GM23338 (cell line): ENCODE results near the gene SCLY. TPM values are rescaled to one million over a fixed set of nuclear protein-coding genes. Genes with fewer than 3 reads are reported as not detected.

Source experiments
- ATAC-seq: fragments of 200-7000 bp; cut with Tn5 transposase; 3 replicates; pipeline ENCODE4 v1.9.1; 2020
- DNase-seq: peaks from one replicate; pipeline ENCODE4 v3.0.0-alpha.2; 2015; ENCODE audit warnings: low spot score
- H2AFZ ChIP-seq: fragments of 200-600 bp; sonication (generic); 2 replicates; pipeline ENCODE4 v1.8.0; 2016; ENCODE audit warnings: antibody characterized with exemption, mild to moderate bottlenecking, moderate library complexity
- H3F3A ChIP-seq: fragments of 200-600 bp; sonication (generic); replicated peaks from 2 replicates; pipeline ENCODE4 v1.8.0; 2017; ENCODE audit warnings: antibody characterized with exemption, mixed run types, low read depth
- H3K27ac ChIP-seq: fragments of 200-600 bp; sonication (generic); 2 replicates; pipeline ENCODE4 v1.6.1; 2016; ENCODE audit warnings: low read depth
- H3K27me3 ChIP-seq: fragments of 200-600 bp; sonication (generic); 2 replicates; pipeline ENCODE4 v1.8.0; 2016; ENCODE audit warnings: mild to moderate bottlenecking, mixed run types, moderate library complexity; ENCODE audit not compliant: insufficient read depth
- H3K36me3 ChIP-seq: fragments of 200-600 bp; sonication (generic); 2 replicates; pipeline ENCODE4 v1.8.0; 2016; ENCODE audit warnings: mild to moderate bottlenecking; ENCODE audit not compliant: insufficient read depth
- H3K4me1 ChIP-seq: fragments of 200-600 bp; sonication (generic); 2 replicates; pipeline ENCODE4 v1.8.0; 2016; ENCODE audit warnings: mild to moderate bottlenecking, moderate library complexity; ENCODE audit not compliant: insufficient read depth
- H3K4me2 ChIP-seq: fragments of 200-600 bp; sonication (generic); 2 replicates; pipeline ENCODE4 v1.7.1; 2017; ENCODE audit warnings: mixed run types
- H3K4me3 ChIP-seq: fragments of 200-600 bp; sonication (generic); 2 replicates; pipeline ENCODE4 v1.6.1; 2016; ENCODE audit warnings: mixed run types
- H3K79me2 ChIP-seq: fragments of 200-600 bp; sonication (generic); replicated peaks from 2 replicates; pipeline ENCODE4 v1.8.0; 2017; ENCODE audit warnings: mild to moderate bottlenecking; ENCODE audit not compliant: insufficient read depth
- H3K9me2 ChIP-seq: fragments of 200-600 bp; sonication (generic); 2 replicates; pipeline ENCODE4 v1.8.0; 2017; ENCODE audit not compliant: insufficient read depth
- H4K20me1 ChIP-seq: fragments of 200-600 bp; sonication (generic); replicated peaks from 2 replicates; pipeline ENCODE4 v1.8.0; 2017; ENCODE audit warnings: mild to moderate bottlenecking; ENCODE audit not compliant: insufficient read depth
- H3K27ac Mint-ChIP-seq: 2 replicates; pipeline ENCODE4 v1.8.0; 2020; ENCODE audit warnings: inconsistent platforms, mild to moderate bottlenecking, moderate library complexity, mixed read lengths
- H3K27me3 Mint-ChIP-seq: 3 replicates; pipeline ENCODE4 v1.8.0; 2022; ENCODE audit warnings: low read depth, mild to moderate bottlenecking, moderate library complexity, mixed read lengths, inconsistent platforms; ENCODE audit not compliant: insufficient read depth, poor library complexity
- H3K36me3 Mint-ChIP-seq: 3 replicates; pipeline ENCODE4 v1.8.0; 2021; ENCODE audit warnings: low read depth, mild to moderate bottlenecking, inconsistent platforms, moderate library complexity, mixed read lengths
- H3K4me1 Mint-ChIP-seq: 3 replicates; pipeline ENCODE4 v1.8.0; 2020; ENCODE audit warnings: mild to moderate bottlenecking, inconsistent platforms, mixed read lengths
- H3K4me3 Mint-ChIP-seq: 3 replicates; pipeline ENCODE4 v1.8.0; 2021; ENCODE audit warnings: moderate library complexity, mild to moderate bottlenecking, inconsistent platforms, mixed read lengths
- H3K9me3 Mint-ChIP-seq: 3 replicates; pipeline ENCODE4 v1.8.0; 2020; ENCODE audit warnings: moderate library complexity, mild to moderate bottlenecking, inconsistent platforms, mixed read lengths
- STAT1 ChIP-seq: IDR thresholded peaks from one replicate; pipeline ENCODE4 v1.6.1; 2016; ENCODE audit warnings: antibody characterized with exemption; ENCODE audit not compliant: unreplicated experiment
- ZNF331 ChIP-seq: fragments of 250-450 bp; sonication (Bioruptor Pico); IDR thresholded peaks from 2 replicates; pipeline ENCODE4 v1.5.0; 2020; ENCODE audit warnings: low read depth, mild to moderate bottlenecking, moderate library complexity
- polyA plus RNA-seq: library from polyadenylated mRNA; unstranded; fragments of >200 nt; fragmentation: Nextera tagmentation; extraction: Ambion mirVana; gene quantifications from 2 replicates; pipeline ENCODE4 v1.2.1, GENCODE V29; 2016
- total RNA-seq: library from RNA; depleted of rRNA; stranded (reverse); fragments of >200 nt; shearing (Covaris generic); gene quantifications from 2 replicates; pipeline ENCODE4 v1.2.3, GENCODE V29; 2014
- TF ChIP-seq, protein P1 (sequence below): fragments of 250-450 bp; sonication (Bioruptor Pico); IDR thresholded peaks from 2 replicates; pipeline ENCODE4 v1.5.0; 2020; ENCODE audit warnings: mild to moderate bottlenecking, moderate library complexity
- TF ChIP-seq, protein P2 (sequence below): IDR thresholded peaks from 2 replicates; pipeline ENCODE4 v1.6.1; 2016; ENCODE audit warnings: antibody characterized with exemption
- TF ChIP-seq, protein P3 (sequence below), 2 experiments: fragments of 200-600 bp in 1 of 2; sonication (generic) in 1 of 2; conservative IDR thresholded peaks; 2 replicates each; pipeline versions ENCODE4 v1.5.1 to v1.6.1; 2016 to 2017; ENCODE audit warnings: antibody characterized with exemption in 2 of 2, low read depth in 2 of 2, mild to moderate bottlenecking in 2 of 2, moderate library complexity in 1 of 2

Gene SCLY
- total and polyA plus RNA-seq, 2 experiments from 2014 or later = 57.2 to 80.3 TPM

DNA sequence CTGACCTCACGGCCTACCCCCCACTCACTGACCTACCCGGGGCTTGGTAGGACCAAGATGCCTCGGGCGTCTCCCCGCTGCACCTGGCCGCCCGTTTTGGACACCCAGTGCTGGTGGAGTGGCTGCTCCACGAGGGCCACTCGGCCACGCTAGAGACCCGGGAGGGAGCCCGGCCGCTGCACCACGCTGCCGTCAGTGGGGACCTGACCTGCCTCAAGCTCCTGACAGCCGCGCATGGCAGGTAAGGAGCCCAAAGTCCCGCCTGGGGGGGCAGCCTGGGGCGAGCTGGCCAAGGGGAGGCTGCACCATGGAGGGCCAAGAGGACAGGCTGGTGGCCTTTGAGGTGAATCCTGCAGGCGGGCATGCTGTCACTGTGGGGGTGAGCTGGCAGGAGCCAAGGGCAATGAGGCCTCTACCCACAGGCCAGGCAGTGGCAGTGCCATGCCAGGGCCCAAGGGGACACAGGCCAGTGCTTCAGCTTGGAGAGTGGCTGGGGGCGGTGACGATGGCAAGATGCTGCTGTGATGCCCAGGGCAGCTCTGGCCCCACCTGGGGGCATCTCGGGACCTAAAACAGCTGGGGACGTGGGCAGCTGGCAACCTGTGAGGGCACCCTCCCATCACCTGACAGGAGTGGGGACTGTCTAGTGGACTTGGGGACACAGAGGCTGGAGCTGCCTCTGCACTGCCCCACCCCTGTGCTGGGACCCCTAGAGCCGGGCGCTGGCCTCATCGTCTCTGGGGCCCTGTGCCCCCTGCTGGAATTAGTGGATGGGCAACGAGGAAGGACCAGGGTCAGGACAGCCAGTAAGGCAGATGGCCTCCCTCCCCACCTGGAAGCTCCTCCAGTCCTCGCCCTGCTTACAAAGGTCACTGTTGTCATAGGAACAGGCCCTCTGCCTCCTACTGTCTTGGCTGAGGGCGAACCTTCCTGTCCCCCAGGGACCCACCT is 41.4 kb downstream of the SCLY start:
- Histone ChIP-seq H2AFZ (no peak overlapping the region), H4K20me1 (no peaks in the 10 kb centered on the region), H3K79me2 (no peaks in the 10 kb centered on the region), H3K27me3 (no peaks in the 10 kb centered on the region), H3K4me3 (no peak overlapping the region), H3K27ac (no peak overlapping the region), H3K36me3 (no peaks in the 10 kb centered on the region), H3K9me2 (no peaks in the 10 kb centered on the region), H3F3A (no peaks in the 10 kb centered on the region), H3K4me1 (peaks cover 6% of the 10 kb centered on the region), H3K4me2 (no peak overlapping the region)
- TF ChIP-seq, protein P1, sequence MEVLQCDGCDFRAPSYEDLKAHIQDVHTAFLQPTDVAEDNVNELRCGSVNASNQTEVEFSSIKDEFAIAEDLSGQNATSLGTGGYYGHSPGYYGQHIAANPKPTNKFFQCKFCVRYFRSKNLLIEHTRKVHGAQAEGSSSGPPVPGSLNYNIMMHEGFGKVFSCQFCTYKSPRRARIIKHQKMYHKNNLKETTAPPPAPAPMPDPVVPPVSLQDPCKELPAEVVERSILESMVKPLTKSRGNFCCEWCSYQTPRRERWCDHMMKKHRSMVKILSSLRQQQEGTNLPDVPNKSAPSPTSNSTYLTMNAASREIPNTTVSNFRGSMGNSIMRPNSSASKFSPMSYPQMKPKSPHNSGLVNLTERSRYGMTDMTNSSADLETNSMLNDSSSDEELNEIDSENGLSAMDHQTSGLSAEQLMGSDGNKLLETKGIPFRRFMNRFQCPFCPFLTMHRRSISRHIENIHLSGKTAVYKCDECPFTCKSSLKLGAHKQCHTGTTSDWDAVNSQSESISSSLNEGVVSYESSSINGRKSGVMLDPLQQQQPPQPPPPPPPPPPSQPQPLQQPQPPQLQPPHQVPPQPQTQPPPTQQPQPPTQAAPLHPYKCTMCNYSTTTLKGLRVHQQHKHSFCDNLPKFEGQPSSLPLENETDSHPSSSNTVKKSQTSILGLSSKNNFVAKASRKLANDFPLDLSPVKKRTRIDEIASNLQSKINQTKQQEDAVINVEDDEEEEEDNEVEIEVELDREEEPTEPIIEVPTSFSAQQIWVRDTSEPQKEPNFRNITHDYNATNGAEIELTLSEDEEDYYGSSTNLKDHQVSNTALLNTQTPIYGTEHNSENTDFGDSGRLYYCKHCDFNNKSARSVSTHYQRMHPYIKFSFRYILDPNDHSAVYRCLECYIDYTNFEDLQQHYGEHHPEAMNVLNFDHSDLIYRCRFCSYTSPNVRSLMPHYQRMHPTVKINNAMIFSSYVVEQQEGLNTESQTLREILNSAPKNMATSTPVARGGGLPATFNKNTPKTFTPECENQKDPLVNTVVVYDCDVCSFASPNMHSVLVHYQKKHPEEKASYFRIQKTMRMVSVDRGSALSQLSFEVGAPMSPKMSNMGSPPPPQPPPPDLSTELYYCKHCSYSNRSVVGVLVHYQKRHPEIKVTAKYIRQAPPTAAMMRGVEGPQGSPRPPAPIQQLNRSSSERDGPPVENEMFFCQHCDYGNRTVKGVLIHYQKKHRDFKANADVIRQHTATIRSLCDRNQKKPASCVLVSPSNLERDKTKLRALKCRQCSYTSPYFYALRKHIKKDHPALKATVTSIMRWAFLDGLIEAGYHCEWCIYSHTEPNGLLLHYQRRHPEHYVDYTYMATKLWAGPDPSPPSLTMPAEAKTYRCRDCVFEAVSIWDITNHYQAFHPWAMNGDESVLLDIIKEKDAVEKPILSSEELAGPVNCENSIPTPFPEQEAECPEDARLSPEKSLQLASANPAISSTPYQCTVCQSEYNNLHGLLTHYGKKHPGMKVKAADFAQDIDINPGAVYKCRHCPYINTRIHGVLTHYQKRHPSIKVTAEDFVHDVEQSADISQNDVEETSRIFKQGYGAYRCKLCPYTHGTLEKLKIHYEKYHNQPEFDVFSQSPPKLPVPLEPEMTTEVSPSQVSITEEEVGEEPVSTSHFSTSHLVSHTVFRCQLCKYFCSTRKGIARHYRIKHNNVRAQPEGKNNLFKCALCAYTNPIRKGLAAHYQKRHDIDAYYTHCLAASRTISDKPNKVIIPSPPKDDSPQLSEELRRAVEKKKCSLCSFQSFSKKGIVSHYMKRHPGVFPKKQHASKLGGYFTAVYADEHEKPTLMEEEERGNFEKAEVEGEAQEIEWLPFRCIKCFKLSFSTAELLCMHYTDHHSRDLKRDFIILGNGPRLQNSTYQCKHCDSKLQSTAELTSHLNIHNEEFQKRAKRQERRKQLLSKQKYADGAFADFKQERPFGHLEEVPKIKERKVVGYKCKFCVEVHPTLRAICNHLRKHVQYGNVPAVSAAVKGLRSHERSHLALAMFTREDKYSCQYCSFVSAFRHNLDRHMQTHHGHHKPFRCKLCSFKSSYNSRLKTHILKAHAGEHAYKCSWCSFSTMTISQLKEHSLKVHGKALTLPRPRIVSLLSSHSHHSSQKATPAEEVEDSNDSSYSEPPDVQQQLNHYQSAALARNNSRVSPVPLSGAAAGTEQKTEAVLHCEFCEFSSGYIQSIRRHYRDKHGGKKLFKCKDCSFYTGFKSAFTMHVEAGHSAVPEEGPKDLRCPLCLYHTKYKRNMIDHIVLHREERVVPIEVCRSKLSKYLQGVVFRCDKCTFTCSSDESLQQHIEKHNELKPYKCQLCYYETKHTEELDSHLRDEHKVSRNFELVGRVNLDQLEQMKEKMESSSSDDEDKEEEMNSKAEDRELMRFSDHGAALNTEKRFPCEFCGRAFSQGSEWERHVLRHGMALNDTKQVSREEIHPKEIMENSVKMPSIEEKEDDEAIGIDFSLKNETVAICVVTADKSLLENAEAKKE (CRISPR knock-in tag) = no peak
- TF ChIP-seq ZNF331 (CRISPR knock-in tag) (no peak), STAT1 (no peak)
- TF ChIP-seq, protein P2, sequence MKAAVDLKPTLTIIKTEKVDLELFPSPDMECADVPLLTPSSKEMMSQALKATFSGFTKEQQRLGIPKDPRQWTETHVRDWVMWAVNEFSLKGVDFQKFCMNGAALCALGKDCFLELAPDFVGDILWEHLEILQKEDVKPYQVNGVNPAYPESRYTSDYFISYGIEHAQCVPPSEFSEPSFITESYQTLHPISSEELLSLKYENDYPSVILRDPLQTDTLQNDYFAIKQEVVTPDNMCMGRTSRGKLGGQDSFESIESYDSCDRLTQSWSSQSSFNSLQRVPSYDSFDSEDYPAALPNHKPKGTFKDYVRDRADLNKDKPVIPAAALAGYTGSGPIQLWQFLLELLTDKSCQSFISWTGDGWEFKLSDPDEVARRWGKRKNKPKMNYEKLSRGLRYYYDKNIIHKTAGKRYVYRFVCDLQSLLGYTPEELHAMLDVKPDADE = no peak
- TF ChIP-seq, protein P3, sequence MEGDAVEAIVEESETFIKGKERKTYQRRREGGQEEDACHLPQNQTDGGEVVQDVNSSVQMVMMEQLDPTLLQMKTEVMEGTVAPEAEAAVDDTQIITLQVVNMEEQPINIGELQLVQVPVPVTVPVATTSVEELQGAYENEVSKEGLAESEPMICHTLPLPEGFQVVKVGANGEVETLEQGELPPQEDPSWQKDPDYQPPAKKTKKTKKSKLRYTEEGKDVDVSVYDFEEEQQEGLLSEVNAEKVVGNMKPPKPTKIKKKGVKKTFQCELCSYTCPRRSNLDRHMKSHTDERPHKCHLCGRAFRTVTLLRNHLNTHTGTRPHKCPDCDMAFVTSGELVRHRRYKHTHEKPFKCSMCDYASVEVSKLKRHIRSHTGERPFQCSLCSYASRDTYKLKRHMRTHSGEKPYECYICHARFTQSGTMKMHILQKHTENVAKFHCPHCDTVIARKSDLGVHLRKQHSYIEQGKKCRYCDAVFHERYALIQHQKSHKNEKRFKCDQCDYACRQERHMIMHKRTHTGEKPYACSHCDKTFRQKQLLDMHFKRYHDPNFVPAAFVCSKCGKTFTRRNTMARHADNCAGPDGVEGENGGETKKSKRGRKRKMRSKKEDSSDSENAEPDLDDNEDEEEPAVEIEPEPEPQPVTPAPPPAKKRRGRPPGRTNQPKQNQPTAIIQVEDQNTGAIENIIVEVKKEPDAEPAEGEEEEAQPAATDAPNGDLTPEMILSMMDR (conservative IDR thresholded peaks at IDR 0.05; ENCODE audit: low read depth in 2 of 2) = 0 out of 4 replicates have a peak, but pooled peaks of 1 of the 2 experiments have one; percentile 15
- Mint-ChIP-seq H3K9me3 (no peaks in the 10 kb centered on the region), H3K4me3 (no peak overlapping the region), H3K27me3 (peaks cover 31% of the 10 kb centered on the region), H3K4me1 (peaks cover 25% of the 10 kb centered on the region), H3K36me3 (peaks cover 6% of the 10 kb centered on the region), H3K27ac (no peak overlapping the region)
- DNase-seq = no peak
- ATAC-seq = no peak
